Vagina (tissue), 2 donors: ENCODE data around the gene PDCD1.

Experiments used
- POLR2A ChIP-seq, 2 donors: fragments of 450-650 bp; IDR thresholded peaks; one replicate each; pipeline ENCODE4 v1.6.1; 2017; ENCODE audit warnings: antibody characterized with exemption in 2 of 2, mild to moderate bottlenecking in 2 of 2, moderate library complexity in 2 of 2
- POLR2AphosphoS5 ChIP-seq, 2 donors: sonication (generic); formaldehyde crosslinking; IDR thresholded peaks; one replicate each; pipeline ENCODE4 v1.9.0; 2017; ENCODE audit warnings: antibody characterized with exemption in 2 of 2, mild to moderate bottlenecking in 2 of 2, low read depth in 1 of 2; ENCODE audit not compliant: insufficient read depth in 1 of 2
- TF ChIP-seq, protein P1 (sequence below), 3 experiments: fragments of 450-650 bp in 2 of 3; fragments of 200-600 bp in 1 of 3; sonication (generic) in 1 of 3; IDR thresholded peaks; one replicate each; pipeline ENCODE4 v1.5.1; 2017 to 2019; ENCODE audit warnings: antibody characterized with exemption in 3 of 3, mild to moderate bottlenecking in 2 of 3, moderate library complexity in 2 of 3

DNA sequence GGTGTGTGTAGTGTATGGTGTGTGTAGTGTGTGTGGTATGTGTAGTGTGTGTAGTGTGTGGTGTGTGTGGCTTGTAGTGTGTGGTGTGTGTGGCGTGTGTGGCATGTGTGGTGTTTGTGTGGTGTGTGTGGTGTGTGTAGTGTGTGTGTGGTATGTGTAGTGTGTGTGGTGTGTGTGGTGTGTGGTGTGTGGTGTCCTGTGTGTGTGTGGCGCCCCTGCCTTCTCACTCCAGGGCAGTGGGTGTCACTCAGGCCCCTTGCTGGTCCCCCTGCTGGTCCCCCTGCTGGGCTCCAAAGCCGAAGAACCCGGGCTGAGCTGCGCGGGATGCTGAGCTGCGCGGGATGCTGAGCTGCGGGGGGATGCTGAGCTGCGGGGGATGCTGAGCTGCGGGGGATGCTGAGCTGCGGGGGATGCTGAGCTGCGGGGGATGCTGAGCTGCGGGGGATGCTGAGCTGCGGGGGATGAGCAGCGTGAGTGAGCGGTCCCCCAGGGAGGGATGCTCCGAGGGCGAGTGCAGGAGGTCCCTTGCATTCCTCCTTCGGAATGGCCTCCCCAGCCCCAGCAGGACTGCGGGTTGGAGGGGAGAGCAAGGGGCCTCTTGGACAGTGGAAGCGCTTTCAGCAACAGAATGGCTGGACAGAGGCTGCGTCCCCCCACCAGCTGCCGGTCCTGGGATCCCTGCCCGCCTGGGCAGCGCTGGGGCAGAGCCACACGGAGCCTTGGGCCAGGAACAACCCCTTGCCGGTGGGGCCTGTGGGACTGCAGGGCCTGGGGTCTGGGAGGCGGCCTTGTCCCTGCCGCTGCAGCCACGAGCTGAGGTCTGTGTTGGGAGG is 7.5 kb upstream of the PDCD1 start:
- TF ChIP-seq, protein P1, sequence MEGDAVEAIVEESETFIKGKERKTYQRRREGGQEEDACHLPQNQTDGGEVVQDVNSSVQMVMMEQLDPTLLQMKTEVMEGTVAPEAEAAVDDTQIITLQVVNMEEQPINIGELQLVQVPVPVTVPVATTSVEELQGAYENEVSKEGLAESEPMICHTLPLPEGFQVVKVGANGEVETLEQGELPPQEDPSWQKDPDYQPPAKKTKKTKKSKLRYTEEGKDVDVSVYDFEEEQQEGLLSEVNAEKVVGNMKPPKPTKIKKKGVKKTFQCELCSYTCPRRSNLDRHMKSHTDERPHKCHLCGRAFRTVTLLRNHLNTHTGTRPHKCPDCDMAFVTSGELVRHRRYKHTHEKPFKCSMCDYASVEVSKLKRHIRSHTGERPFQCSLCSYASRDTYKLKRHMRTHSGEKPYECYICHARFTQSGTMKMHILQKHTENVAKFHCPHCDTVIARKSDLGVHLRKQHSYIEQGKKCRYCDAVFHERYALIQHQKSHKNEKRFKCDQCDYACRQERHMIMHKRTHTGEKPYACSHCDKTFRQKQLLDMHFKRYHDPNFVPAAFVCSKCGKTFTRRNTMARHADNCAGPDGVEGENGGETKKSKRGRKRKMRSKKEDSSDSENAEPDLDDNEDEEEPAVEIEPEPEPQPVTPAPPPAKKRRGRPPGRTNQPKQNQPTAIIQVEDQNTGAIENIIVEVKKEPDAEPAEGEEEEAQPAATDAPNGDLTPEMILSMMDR (IDR thresholded peaks at IDR 0.05): no peak
- TF ChIP-seq POLR2AphosphoS5 (IDR thresholded peaks at IDR 0.05; ENCODE audit: insufficient read depth in 1 of 2, low read depth in 1 of 2): no peak
- no peak for TF ChIP-seq POLR2A (IDR thresholded peaks at IDR 0.05)
